ENCODE measurements around the gene MGAT5B. TPM values are rescaled to one million over a fixed set of nuclear protein-coding genes. Genes with fewer than 3 reads are reported as not detected.

Gene MGAT5B
- total and polyA plus RNA-seq, 9 of the 15 experiments (the other 6 are each of a cell fraction or from before 2014, with no cell fraction given): 0.09 to 0.43 (median 0.18) TPM; not detected in 4

DNA sequence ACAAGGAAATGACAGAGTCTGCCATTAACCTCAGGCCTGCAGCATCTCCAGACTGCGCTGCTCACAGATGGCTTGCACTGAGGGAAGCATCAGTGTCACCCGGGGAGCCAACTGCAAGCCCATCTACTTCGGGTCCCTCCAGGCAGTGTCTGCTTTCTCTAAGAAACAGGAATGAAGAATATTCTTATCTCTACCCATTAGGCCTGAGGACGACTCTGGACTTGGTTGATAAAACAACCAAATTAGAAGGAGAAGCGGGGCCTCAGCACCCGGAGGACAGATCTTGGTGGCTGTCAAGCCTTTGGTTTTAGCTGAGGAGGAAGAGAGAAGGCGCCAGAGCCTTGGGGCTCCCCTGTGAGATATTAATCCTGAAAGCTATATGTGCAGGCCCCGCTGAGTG, 19.5 kb upstream of the MGAT5B start (continued):
- TF ChIP-seq, protein P1, sequence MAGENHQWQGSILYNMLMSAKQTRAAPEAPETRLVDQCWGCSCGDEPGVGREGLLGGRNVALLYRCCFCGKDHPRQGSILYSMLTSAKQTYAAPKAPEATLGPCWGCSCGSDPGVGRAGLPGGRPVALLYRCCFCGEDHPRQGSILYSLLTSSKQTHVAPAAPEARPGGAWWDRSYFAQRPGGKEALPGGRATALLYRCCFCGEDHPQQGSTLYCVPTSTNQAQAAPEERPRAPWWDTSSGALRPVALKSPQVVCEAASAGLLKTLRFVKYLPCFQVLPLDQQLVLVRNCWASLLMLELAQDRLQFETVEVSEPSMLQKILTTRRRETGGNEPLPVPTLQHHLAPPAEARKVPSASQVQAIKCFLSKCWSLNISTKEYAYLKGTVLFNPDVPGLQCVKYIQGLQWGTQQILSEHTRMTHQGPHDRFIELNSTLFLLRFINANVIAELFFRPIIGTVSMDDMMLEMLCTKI (IDR thresholded peaks at IDR 0.05; ENCODE audit: partially characterized antibody): no peak
- no peak for TF ChIP-seq CEBPB (tag; IDR thresholded peaks at IDR 0.05)
- no peak for TF ChIP-seq EGR1 (conservative IDR thresholded peaks at IDR 0.05)
- TF ChIP-seq KDM1A (IDR thresholded peaks at IDR 0.05): peak in 1 of 2 experiments; percentile 14; a peak in 1 of 4 replicates
- no peak for TF ChIP-seq CBX2 (IDR thresholded peaks at IDR 0.05; ENCODE audit: insufficient read depth, low read length, poor library complexity, severe bottlenecking)
- no peak for TF ChIP-seq ZNF384 (IDR thresholded peaks at IDR 0.05; ENCODE audit: low read depth, low read length)
- TF ChIP-seq NEUROD1 (IDR thresholded peaks at IDR 0.05; ENCODE audit: borderline replicate concordance, low read depth, low read length, partially characterized antibody): no peak
- no peak for TF ChIP-seq SIN3A (IDR thresholded peaks at IDR 0.05; ENCODE audit: borderline replicate concordance in 2 of 2, control insufficient read depth in 1 of 2, low read depth in 2 of 2, low read length in 2 of 2)
- peak; percentile 74 for TF ChIP-seq CBFA2T2 (conservative IDR thresholded peaks at IDR 0.05)
- TF ChIP-seq ZNF444 (CRISPR knock-in tag; IDR thresholded peaks at IDR 0.05): no peak
- no peak for TF ChIP-seq C11orf30 (IDR thresholded peaks at IDR 0.05; ENCODE audit: low read depth)
- TF ChIP-seq ZNF23 (CRISPR knock-in tag; IDR thresholded peaks at IDR 0.05): no peak
- peak; percentile 54; the same call in 1 of the 2 replicates for TF ChIP-seq MTA2 (IDR thresholded peaks at IDR 0.05; ENCODE audit: low read depth)
- no peak for TF ChIP-seq ZMIZ1 (IDR thresholded peaks at IDR 0.05; ENCODE audit: low read depth in 2 of 2, low read length in 2 of 2)
- no peak for TF ChIP-seq ARNT (IDR thresholded peaks at IDR 0.05)
- no peak for TF ChIP-seq SRF (CRISPR knock-in tag; IDR thresholded peaks at IDR 0.05)
- no peak for TF ChIP-seq MTA1 (IDR thresholded peaks at IDR 0.05; ENCODE audit: borderline replicate concordance)
- TF ChIP-seq PRPF4 (IDR thresholded peaks at IDR 0.05; ENCODE audit: insufficient read depth, low read depth, low read length, poor library complexity, severe bottlenecking): no peak
- TF ChIP-seq, protein P2, sequence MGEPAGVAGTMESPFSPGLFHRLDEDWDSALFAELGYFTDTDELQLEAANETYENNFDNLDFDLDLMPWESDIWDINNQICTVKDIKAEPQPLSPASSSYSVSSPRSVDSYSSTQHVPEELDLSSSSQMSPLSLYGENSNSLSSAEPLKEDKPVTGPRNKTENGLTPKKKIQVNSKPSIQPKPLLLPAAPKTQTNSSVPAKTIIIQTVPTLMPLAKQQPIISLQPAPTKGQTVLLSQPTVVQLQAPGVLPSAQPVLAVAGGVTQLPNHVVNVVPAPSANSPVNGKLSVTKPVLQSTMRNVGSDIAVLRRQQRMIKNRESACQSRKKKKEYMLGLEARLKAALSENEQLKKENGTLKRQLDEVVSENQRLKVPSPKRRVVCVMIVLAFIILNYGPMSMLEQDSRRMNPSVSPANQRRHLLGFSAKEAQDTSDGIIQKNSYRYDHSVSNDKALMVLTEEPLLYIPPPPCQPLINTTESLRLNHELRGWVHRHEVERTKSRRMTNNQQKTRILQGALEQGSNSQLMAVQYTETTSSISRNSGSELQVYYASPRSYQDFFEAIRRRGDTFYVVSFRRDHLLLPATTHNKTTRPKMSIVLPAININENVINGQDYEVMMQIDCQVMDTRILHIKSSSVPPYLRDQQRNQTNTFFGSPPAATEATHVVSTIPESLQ (CRISPR knock-in tag; IDR thresholded peaks at IDR 0.05): no peak
